ENCODE measurements around the gene CAMK4. TPM values are rescaled to one million over a fixed set of nuclear protein-coding genes. Genes with fewer than 3 reads are reported as not detected.

The CAMK4 gene
- total and polyA plus RNA-seq, 2 of the 8 experiments (the other 6 are each of a cell fraction or from before 2014, with no cell fraction given), result 1.8 to 8.3 TPM

DNA sequence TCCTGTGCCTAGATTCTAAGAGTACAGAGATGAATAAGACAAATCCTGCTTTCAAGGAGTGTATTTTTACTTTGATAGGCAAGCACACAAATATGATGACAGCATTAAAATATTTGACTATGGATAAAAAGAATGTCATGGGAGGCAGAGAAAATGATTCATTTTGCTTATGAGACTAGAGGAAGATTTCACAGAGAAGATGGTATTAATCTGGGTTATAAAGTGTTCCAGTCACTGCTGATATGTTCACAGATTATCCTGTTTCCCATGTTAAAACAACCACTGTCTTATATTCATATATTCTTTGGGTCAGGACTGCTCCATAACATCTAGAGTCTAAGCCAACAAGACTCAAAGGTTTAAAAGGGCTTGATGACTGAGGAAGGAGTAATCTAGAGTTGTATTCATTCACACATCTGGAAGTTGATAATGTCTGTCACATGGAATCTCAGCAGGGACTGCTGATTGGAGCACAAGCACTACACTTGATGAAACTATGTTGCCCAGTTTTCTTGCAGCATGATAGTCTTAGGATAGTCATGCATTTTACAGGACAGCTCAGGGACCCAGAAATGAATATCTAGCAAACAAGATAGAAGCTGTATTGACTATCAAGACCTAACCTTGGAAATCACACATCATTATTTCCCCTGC is 208.8 kb downstream of the CAMK4 start:
- Histone ChIP-seq H2BK5ac (ENCODE audit: low read depth, low read length) (no peak overlapping the region), H3K14ac (ENCODE audit: insufficient read length) (no peak overlapping the region), H3K36me3 (ENCODE audit: control insufficient read depth in 2 of 4, insufficient read depth in 4 of 4, low read length in 3 of 4) (no peaks in the 10 kb centered on the region), H2BK120ac (replicated peaks; ENCODE audit: low read depth, low read length) (no peak overlapping the region), H3K27ac (ENCODE audit: low read depth, low read length) (no peak overlapping the region), H4K20me1 (replicated peaks in 1 of 2; ENCODE audit: control insufficient read depth in 1 of 2, insufficient read depth in 2 of 2, low read length in 2 of 2) (no peaks in the 10 kb centered on the region), H3K9me3 (ENCODE audit: insufficient read depth in 2 of 2, low read depth in 1 of 2, low read length in 1 of 2) (no peaks in the 10 kb centered on the region), H4K91ac (replicated peaks; ENCODE audit: insufficient read length, low read length) (no peak overlapping the region), H3K4ac (replicated peaks; ENCODE audit: insufficient read length, low read depth, low read length) (no peak overlapping the region), H4K8ac (ENCODE audit: extremely low read depth, insufficient read depth, low read length) (no peak overlapping the region), H3K56ac (replicated peaks; ENCODE audit: insufficient read length, low read depth, low read length) (no peak overlapping the region), H3K23me2 (ENCODE audit: low read depth, low read length) (no peaks in the 10 kb centered on the region), H4K5ac (ENCODE audit: insufficient read length, low read depth, low read length) (no peak overlapping the region), H3K79me1 (ENCODE audit: low read depth, low read length) (no peaks in the 10 kb centered on the region), H2BK20ac (ENCODE audit: low read length) (no peak overlapping the region), H3K79me2 (ENCODE audit: control insufficient read depth in 1 of 2, insufficient read depth in 2 of 2, low read length in 2 of 2) (no peaks in the 10 kb centered on the region), H2AFZ (ENCODE audit: low read length) (no peak overlapping the region), H3K4me1 (replicated peaks in 1 of 4; ENCODE audit: control insufficient read depth in 3 of 4, insufficient read depth in 4 of 4, low read length in 3 of 4) (no peaks in the 10 kb centered on the region), H2AK5ac (ENCODE audit: low read depth, low read length) (no peak overlapping the region), H2BK15ac (ENCODE audit: low read length) (no peak overlapping the region), H3K23ac (ENCODE audit: insufficient read length) (no peak overlapping the region), H3K4me2 (ENCODE audit: insufficient read depth in 1 of 2, low read depth in 2 of 2, low read length in 2 of 2) (no peak overlapping the region), H3K4me3 (ENCODE audit: extremely low read depth in 1 of 4, insufficient read depth in 2 of 4, low read depth in 3 of 4, low read length in 4 of 4) (no peak overlapping the region), H3K27me3 (replicated peaks in 1 of 4; ENCODE audit: control insufficient read depth in 3 of 4, extremely low read depth in 1 of 4, insufficient read depth in 3 of 4, low read length in 3 of 4) (no peaks in the 10 kb centered on the region), H2BK12ac (ENCODE audit: low read depth, low read length) (no peak overlapping the region), H3K9ac (replicated peaks in 1 of 4; ENCODE audit: extremely low read depth in 1 of 4, low read depth in 3 of 4, low read length in 3 of 4) (no peak overlapping the region), H3K18ac (ENCODE audit: extremely low read depth, low read length) (no peak overlapping the region)
- DNase-seq (ENCODE audit: low read depth in 1 of 2, low spot score in 2 of 2) (no peak), FAIRE-seq (no peak)
- TF ChIP-seq SP2 (IDR thresholded peaks at IDR 0.05; ENCODE audit: low read length) (no peak), NRF1 (IDR thresholded peaks at IDR 0.05; ENCODE audit: low read depth, low read length) (no peak), HDAC6 (IDR thresholded peaks at IDR 0.05; ENCODE audit: low read depth, low read length) (no peak), JUND (IDR thresholded peaks at IDR 0.05; ENCODE audit: low read length) (no peak)
- CTCF ChIA-PET (ENCODE audit: partially characterized antibody), result interaction anchor here (0.9 kb wide), 1 partner anchor 11 kb away, joined by 3 read pairs; no protein-coding TSS in a partner anchor
- POLR2A ChIA-PET (ENCODE audit: partially characterized antibody), result no interaction called here

Measured in H1 (cell line).